Upper lobe of right lung (tissue), 1 donor: ENCODE results near the gene MYZAP. TPM values are rescaled to one million over a fixed set of nuclear protein-coding genes. Genes with fewer than 3 reads are reported as not detected.

ENCODE experiments used
- ATAC-seq: fragments of 200-7000 bp; cut with Tn5 transposase; one replicate; pipeline ENCODE4 v1.9.1; 2020; ENCODE audit warnings: mild to moderate bottlenecking, moderate library complexity
- DNase-seq: peaks from one replicate; pipeline ENCODE4 v3.0.0-alpha.2; 2020
- H3K27ac ChIP-seq: fragments of 200-600 bp; one replicate; pipeline ENCODE4 v1.8.0; 2022
- H3K27me3 ChIP-seq: fragments of 200-600 bp; one replicate; pipeline ENCODE4 v1.8.0; 2022; ENCODE audit warnings: mild to moderate bottlenecking
- H3K36me3 ChIP-seq: fragments of 200-600 bp; one replicate; pipeline ENCODE4 v1.8.0; 2022
- H3K4me1 ChIP-seq: fragments of 200-600 bp; one replicate; pipeline ENCODE4 v1.8.0; 2022
- H3K4me3 ChIP-seq: fragments of 200-600 bp; one replicate; pipeline ENCODE4 v1.8.0; 2022; ENCODE audit warnings: mild to moderate bottlenecking
- H3K9me3 ChIP-seq: fragments of 200-600 bp; one replicate; pipeline ENCODE4 v1.8.0; 2022
- CTCF ChIP-seq: fragments of 200-600 bp; IDR thresholded peaks from one replicate; pipeline ENCODE4 v1.8.0; 2022; ENCODE audit warnings: antibody characterized with exemption
- intact Hi-C: fragments of 100-400 bp; cut with DNase I; formaldehyde crosslinking; loops from one replicate; pipeline ENCODE4 v1.11.0; 2022
- total RNA-seq: library from RNA; stranded (reverse); fragmentation: NEBNext Ultra II Directional; extraction: Animal tissue kit (Norgen Biotek cat#: 25700); gene quantifications from one replicate; pipeline ENCODE4 v1.2.1, GENCODE V29; 2021
- donor health status: DM: no; HTN: yes; CAD: no; lungs with severe emphysema.

The MYZAP gene
- total RNA-seq, 1 donor from 2014 or later = 30.9 TPM

GRCh38 chr15:57684491-57685151 is 92.9 kb downstream of the MYZAP start:
- no peak overlapping the region for H3K4me3 ChIP-seq
- no peaks in the 10 kb centered on the region for H3K4me1 ChIP-seq
- H3K27ac ChIP-seq = no peak overlapping the region
- no peaks in the 10 kb centered on the region for H3K27me3 ChIP-seq
- DNase-seq (no peak), ATAC-seq (no peak)
- no peaks in the 10 kb centered on the region for H3K9me3 ChIP-seq
- intact Hi-C loops = no loop called here
- no peaks in the 10 kb centered on the region for H3K36me3 ChIP-seq
- TF ChIP-seq CTCF = no peak

- Histone ChIP-seq H3K27ac (no peak overlapping the region), H3K4me3 (no peak overlapping the region), H3K4me1 (no peaks in the 10 kb centered on the region), H3K36me3 (no peaks in the 10 kb centered on the region), H3K27me3 (no peaks in the 10 kb centered on the region), H3K9me3 (no peaks in the 10 kb centered on the region)
- no peak for TF ChIP-seq CTCF
- intact Hi-C loops = no loop called here
- DNase-seq = no peak
- no peak for ATAC-seq
Observed at GRCh38 chr15:57685306-57686095, 93.8 kb downstream of the MYZAP start.

- H3K36me3 ChIP-seq = no peaks in the 10 kb centered on the region
- no peak overlapping the region for H3K27ac ChIP-seq
- H3K27me3 ChIP-seq = no peaks in the 10 kb centered on the region
- H3K4me1 ChIP-seq = no peaks in the 10 kb centered on the region
- ATAC-seq (no peak), DNase-seq (no peak)
- intact Hi-C loops = no loop called here
- no peak overlapping the region for H3K4me3 ChIP-seq
- H3K9me3 ChIP-seq = no peaks in the 10 kb centered on the region
- TF ChIP-seq CTCF = no peak
Observed at GRCh38 chr15:57686657-57687056, 95.0 kb downstream of the MYZAP start.

- Histone ChIP-seq H3K4me1 (no peaks in the 10 kb centered on the region), H3K4me3 (no peak overlapping the region), H3K27me3 (no peaks in the 10 kb centered on the region), H3K36me3 (no peaks in the 10 kb centered on the region), H3K9me3 (no peaks in the 10 kb centered on the region), H3K27ac (no peak overlapping the region)
- DNase-seq = no peak
- intact Hi-C loops = no loop called here
- ATAC-seq = peak; percentile 16
- TF ChIP-seq CTCF = no peak
Observed at GRCh38 chr15:57690341-57690966, 98.8 kb downstream of the MYZAP start.

- no peak for TF ChIP-seq CTCF
- H3K27me3 ChIP-seq = no peaks in the 10 kb centered on the region
- DNase-seq (no peak), ATAC-seq (no peak)
- no peaks in the 10 kb centered on the region for H3K9me3 ChIP-seq
- no peak overlapping the region for H3K4me3 ChIP-seq
- H3K27ac ChIP-seq = no peak overlapping the region
- no peaks in the 10 kb centered on the region for H3K36me3 ChIP-seq
- intact Hi-C loops = no loop called here
- H3K4me1 ChIP-seq = no peaks in the 10 kb centered on the region
Observed at GRCh38 chr15:57691082-57691481, 99.4 kb downstream of the MYZAP start.
